HG02798 (cell line): ENCODE results near the gene CSH2.
"Not testable (repeated sequence)": the region's sequence is repeated elsewhere in the genome, so short reads cannot be mapped to it uniquely, and the experiment has no call there.

Experiments used
- ATAC-seq: cut with Tn5 transposase; IDR thresholded peaks from one replicate; pipeline ENCODE4 v1.9.1; 2021; ENCODE audit warnings: mild to moderate bottlenecking; ENCODE audit not compliant: unreplicated experiment, poor library complexity

CSH2 gene

DNA sequence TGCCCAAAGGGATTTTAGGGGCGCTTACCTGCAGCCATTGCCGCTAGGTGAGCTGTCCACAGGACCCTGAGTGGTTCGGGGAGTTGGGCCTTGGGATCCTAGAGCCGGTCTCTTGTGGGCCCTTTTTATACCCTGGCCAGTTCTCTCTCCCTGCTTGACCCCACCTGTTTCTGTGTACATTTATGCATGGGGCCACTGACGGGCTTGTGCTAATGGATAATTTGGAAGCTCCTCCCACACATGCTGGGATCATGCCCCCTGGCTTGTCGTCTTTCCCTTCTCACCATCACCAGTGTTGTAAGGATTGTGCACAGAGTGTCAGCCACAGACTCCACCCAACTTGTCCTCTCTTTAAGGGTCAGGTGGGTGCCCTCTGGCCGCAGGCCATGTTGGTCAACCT is at the start of gene CSH2:
Gene CSH2, minus strand, starts transcription at position 101 of the 400 bp plus-strand sequence. Its CDS starts 63 bp downstream, at position 38.
- ATAC-seq = not testable (repeated sequence)

DNA sequence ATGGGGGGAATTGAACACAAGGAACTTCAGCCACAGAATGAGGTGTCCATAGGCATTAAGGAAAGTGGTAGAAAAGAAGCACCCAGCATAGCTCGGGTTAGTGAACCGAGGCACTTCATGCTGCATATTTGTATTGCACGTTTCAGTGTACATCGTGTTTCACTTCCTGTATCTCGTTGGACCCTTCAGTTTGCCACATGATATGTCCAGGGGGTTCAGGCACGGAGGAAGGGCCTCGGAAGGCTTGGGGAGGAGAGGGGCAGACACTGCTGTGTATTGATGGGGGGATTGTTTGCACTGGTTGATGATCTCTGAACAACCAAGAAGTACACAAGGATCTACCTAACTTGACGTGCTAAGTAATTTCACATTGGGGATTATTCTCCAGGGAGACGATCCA is 48.9 kb upstream of the CSH2 start:
- not testable (repeated sequence) for ATAC-seq

DNA sequence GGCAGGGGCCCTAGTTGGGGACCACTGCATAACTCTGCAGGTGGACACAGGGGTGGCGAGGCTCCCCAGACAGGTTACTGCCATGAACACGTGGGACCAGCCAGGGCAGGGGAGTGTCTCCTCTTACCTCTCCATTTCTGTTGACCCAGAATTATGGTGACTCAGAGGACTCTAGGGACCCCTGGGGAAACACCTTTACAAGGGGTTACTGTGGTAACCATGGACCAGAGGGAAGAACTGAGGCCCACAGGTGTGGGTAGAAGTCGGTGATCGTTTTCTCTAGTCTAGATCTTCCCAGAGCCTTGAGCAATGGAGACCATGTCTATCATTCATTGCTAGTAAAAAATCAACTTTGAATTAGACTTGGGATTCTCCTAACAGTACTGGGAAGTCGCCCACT is 47.3 kb upstream of the CSH2 start:
- not testable (repeated sequence) for ATAC-seq

DNA sequence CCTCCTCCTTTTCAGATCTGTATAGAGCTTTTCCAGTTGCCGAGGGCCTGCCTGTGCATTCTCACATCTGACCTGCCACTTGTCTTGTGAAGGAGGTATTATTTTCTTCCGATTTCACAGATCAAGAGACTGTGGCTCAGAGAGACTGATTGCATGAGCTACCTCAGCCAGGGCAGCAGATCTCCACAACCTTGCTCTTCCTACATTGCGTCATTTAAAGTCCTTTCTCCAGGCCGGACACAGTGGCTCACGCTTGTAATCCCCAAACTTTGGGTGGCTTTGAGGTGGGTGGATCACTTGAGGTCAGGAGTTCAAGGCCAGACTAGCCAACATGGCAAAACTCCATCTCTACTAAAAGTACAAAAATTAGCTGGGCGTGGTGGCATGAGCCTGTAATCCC is 46.6 kb upstream of the CSH2 start:
- not testable (repeated sequence) for ATAC-seq

DNA sequence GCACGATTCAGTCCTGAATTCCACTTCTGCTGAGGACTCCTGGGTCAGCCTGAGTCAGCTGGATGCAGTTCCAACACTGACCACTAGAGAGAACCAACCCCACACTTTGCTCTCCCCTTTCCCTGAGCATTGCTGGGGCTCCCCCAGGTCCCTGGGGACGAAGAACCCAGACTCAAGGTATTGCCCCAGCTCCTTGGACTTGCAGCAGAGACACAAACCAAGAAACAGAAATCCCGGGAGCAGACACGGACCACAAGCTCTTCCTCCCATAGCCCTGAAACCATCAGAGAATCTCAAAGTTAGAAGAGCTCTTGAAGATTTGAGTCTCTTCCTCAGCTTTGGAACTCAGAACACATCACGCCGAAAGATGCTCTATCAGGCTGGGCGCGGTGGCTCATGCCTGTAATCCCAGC is 45.8 kb upstream of the CSH2 start:
- ATAC-seq = peak; percentile 79

DNA sequence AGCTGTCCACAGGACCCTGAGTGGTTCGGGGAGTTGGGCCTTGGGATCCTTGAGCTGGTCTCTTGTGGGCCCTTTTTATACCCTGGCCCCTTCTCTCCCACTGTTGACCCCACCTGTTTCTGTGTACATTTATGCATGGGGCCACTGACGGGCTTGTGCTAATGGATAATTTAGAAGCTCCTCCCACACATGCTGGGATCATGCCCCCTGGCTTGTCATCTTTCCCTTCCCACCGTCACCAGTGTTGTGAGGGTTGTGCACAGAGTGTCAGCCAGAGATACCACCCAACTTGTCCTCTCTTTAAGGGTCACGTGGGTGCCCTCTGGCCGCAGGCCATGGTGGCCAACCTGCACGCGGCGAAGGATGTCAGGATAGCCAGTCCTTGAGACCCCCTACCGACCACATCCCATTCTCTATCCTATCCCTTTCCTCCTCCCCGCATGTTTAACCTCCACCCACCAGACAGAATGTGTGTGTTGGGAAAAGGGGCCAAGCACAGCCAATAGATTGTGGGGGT is 45.4 kb upstream of the CSH2 start, which contains the start of gene GH1:
Gene GH1, minus strand, starts transcription at position 51 of the 517 bp plus-strand sequence. CDS start 63 bp downstream, outside the sequence.
- not testable (repeated sequence) for ATAC-seq

DNA sequence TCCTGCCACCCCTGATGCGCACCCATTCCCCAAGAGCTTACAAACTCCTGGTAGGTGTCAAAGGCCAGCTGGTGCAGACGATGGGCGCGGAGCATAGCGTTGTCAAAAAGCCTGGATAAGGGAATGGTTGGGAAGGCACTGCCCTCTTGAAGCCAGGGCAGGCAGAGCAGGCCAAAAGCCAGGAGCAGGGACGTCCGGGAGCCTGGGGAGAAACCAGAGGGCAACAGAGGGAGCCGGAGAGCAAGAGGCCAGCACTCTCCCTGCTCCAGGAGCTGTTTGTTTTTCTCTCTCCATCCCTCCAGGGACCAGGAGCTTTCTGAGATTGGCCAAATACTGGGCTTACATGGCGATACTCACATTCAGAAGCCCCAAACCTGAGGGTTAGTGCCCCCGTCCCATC is 44.8 kb upstream of the CSH2 start:
- ATAC-seq = no peak

DNA sequence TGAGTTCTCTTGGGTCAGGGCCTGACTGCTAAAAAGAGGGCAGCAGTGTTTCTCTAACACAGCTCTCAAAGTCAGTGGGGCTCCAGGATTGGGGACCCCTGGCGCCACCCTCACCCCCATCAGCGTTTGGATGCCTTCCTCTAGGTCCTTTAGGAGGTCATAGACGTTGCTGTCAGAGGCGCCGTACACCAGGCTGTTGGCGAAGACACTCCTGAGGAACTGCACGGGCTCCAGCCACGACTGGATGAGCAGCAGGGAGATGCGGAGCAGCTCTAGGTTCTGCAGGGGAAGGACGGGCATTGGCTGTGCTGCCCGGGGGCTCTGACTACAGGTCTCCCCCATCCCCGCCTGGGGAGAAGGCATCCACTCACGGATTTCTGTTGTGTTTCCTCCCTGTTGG is 44.2 kb upstream of the CSH2 start:
- ATAC-seq = no peak

DNA sequence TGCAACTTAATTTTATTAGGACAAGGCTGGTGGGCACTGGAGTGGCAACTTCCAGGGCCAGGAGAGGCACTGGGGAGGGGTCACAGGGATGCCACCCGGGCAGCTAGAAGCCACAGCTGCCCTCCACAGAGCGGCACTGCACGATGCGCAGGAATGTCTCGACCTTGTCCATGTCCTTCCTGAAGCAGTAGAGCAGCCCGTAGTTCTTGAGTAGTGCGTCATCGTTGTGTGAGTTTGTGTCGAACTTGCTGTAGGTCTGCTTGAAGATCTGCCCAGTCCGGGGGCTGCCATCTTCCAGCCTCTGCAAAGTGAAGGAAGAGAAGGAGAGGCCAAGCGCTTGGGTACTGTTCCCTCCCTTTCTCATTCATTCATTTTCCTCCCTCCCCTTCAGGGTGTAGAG is 43.7 kb upstream of the CSH2 start:
- ATAC-seq = not testable (repeated sequence)

DNA sequence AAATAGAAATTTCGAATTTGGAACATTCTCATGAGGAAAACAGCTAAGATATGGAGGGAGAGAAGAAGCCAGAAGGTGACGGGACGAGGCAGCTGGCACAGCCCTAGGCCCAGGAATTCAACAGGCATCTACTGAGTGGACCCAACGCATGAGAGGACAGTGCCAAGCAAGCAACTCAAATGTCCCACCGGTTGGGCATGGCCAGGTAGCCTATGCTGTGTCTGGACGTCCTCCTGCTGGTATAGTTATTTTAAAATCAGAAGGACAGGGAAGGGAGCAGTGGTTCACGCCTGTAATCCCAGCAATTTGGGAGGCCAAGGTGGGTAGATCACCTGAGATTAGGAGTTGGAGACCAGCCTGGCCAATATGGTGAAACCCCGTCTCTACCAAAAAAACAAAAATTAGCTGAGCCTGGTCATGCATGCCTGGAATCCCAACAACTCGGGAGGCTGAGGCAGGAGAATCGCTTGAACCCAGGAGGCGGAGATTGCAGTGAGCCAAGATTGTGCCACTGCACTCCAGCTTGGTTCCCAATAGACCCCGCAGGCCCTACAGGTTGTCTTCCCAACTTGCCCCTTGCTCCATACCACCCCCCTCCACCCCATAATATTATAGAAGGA is 43.2 kb upstream of the CSH2 start:
- no peak for ATAC-seq

DNA sequence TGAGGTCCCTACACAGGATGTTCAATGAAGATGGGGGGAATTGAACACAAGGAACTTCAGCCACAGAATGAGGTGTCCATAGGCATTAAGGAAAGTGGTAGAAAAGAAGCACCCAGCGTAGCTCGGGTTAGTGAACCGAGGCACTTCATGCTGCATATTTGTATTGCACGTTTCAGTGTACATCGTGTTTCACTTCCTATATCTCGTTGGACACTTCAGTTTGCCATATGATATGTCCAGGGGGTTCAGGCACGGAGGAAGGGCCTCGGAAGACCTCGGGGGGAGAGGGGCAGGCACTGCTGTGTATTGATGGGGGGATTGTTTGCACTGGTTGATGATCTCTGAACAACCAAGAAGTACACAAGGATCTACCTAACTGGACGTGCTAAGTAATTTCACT is 42.3 kb upstream of the CSH2 start:
- not testable (repeated sequence) for ATAC-seq

DNA sequence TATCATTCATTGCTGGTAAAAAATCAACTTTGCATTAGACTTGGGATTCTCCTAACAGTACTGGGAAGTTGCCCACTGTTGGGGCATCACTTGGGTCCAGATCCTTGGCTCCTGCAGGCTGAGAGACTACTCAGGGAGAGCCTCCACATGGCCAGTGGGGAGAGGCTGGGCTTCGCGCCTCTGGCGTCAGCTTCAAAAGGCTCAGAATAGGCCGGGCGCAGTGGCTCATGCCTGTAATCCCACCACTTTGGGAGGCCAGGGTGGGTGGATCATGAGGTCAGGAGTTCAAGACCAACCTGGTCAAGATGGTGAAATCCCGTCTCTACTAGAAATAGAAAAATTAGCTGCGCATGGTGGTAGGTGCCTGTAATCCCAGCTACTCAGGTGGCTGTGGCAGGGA is 41.0 kb upstream of the CSH2 start:
- no peak for ATAC-seq

DNA sequence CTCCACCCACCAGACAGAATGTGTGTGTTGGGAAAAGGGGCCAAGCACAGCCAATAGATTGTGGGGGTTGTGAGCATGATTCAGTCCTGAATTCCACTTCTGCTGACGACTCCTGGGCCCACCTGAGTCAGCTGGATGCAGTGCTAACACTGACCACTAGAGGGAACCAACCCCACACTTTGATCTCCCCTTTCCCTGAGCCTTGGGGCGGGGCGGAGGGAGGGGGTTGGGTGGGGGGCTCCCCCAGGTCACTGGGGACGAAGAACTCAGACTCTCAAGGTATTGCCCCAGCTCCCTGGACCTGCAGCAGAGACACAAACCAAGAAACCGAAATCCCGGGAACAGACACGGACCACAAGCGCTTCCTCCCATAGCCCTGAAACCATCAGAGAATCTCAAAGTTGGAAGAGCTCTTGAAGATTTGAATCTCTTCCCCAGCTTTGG is 38.2 kb upstream of the CSH2 start:
- no peak for ATAC-seq

DNA sequence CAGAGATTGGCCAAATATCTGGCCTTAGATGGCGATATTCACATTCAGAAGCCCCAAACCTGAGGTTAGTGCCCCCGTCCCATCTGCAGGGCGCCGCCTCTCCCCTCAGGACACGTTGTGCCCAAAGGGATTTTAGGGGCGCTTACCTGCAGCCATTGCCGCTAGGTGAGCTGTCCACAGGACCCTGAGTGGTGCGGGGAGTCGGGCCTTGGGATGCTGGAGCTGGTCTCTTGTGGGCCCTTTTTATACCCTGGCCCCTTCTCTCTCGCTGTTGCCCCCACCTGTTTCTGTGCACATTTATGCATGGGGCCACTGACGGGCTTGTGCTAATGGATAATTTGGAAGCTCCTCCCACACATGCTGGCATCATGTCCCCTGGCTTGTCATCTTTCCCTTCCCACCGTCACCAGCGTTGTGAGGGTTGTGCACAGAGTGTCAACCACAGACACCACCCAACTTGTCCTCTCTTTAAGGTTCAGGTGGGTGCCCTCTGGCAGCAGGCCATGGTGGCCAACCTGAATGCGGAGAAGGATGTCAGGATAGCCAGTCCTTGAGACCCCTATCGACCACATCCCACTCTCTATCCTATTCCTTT is 37.7 kb upstream of the CSH2 start, which contains the start of gene CSHL1:
Gene CSHL1, minus strand, starts transcription at position 218 of the 595 bp plus-strand sequence. Its CDS starts 62 bp downstream, at position 156.
- no peak for ATAC-seq

DNA sequence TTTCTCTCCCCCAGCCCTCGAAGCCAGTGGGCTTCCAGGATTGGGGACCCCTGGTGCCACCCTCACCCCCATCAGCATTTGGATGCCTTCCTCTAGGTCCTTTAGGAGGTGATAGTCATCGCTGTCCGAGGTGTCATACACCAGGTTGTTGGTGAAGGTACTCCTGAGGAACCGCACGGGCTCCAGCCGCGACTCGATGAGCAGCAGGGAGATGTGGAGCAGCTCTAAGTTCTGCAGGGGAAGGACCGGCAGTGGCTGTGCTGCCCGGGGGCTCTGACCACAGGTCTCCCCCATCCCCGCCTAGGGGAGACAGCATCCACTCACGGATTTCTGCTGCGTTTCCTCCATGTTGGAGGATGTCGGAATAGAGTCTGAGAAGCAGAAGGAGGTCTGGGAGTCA is 36.6 kb upstream of the CSH2 start:
- no peak for ATAC-seq

DNA sequence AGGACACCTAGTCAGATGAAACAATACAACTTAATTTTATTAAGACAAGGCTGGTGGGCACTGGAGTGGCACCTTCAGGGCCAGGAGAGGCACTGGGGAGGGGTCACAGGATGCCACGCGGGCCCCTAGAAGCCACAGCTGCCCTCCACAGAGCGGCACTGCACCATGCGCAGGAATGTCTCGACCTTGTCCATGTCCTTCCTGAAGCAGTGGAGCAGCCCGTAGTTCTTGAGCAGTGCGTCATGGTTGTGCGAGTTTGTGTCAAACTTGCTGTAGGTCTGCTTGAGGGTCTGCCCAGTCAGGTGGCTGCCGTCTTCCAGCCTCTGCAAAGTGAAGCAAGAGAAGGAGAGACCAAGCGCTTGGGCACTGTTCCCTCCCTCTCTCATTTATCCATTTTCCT is 36.1 kb upstream of the CSH2 start:
- ATAC-seq = not testable (repeated sequence)

DNA sequence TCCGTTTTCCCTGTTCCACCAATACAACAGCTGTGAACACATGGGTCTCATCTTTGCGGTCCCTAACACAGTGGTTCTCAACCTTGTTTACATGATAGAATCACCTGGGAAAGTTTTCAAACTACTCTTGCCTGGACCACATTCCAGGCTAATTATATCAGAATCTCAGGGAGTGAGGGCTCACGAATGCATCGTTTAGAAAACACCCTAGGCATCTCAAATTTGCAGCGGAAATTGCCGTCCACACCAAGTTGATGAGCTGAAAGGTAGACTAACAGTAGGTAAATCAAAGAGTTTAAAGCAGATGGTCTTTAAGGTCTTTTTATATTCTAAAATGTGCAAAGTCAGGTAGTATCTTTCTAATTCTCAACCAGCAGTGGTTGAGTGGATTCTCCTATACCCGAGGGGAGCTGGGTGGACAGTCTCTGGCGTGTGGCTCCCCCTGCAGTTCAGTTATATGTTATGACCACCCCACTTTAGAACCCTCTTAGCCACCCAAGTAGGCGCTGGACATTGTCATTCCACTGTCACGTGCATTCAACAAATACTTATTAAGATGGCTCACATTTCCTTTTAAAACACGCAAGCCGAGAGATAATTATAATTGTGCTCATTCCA is 33.8 kb upstream of the CSH2 start:
- ATAC-seq = not testable (repeated sequence)

DNA sequence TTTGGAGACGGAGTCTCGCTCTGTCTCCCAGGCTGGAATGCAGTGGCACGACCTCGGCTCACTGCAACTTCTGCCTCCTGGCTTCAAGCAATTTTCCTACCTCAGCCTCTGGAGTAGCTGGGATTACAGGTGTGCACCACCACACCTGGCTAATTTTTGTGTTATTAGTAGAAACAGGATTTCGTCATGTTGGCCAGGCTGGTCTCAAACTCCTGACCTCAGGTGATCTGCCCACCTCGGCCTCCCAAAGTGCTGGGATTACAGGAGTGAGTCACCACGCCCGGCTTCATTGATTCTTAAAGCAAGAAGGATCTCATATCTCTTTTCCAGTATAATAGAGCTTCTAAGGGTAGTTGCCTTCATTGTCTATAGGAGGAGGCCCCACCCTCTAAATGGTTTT is 31.3 kb upstream of the CSH2 start:
- not testable (repeated sequence) for ATAC-seq

DNA sequence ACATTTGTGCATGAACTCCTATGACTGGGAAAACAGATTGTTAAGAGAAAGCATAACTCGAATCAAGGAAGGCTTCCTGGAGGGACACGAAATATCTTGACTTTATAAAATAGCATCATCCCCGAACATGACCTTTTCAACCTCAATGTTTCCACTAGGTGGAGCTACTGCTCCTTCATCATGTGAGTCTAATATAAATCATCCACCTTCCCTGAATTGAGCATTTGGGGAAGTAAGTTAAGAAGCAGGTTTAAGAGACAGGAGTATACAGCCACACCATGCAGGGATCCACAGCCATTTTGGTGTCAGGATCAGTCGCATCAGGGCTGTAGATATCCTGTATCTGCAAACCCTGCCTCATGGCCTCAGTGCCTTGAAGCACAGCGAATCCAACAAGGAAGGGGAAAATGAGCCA is 30.3 kb upstream of the CSH2 start:
- ATAC-seq = not testable (repeated sequence)

DNA sequence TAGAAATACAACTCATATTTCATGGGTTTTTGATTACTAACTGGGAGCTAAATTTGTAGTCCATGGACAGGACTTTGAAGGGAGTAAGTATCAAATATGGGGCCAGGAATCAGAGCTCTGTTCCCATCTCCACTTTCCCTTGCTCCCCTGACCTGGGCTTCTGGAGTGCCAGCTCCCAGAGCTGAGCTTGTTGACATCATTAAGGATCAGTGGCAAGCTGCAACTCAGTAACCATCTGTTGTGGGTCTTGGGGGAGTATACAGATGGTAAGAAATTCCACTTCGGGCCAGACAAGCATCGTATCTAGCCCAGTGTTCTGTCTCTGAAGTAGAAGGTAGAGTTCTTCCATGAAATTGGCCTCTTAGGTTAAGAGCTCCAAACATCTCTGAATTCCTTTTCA is 28.5 kb upstream of the CSH2 start:
- not testable (repeated sequence) for ATAC-seq
